ENCODE results near the gene GDF2.

The GDF2 gene

GRCh38 chr10:47322300-47323061, at the start of gene GDF2:
Gene GDF2 (plus strand): TSS chr10:47322454. CDS start chr10:47322669, 215 bp downstream.
- DNase-seq (ENCODE audit: low read depth, low spot score): no peak
- H3K27ac ChIP-seq: no peak within 1 kb of the TSS

DNA sequence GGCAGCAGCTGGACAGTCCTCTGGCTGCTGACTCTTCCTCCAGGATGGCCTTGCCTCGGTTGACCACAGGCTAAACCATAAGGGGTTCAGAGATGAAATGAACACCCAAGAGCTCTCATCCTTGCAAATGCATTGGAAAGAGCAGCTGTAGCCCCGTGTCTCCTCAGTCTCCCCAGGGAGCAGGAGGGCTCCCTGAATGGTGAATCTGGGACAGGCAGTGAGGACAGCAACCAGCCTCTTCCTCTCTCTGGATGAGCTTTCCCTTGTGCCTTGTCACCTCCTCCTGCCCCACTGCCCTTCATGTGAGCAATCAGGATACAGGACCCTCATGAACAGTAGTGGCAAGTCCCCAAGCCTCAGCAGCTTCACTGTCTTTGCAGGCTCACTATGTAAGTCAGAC, 46.2 kb upstream of the GDF2 start:
- H3K27ac ChIP-seq: no peak overlapping the region
- DNase-seq (ENCODE audit: low read depth, low spot score): no peak

DNA sequence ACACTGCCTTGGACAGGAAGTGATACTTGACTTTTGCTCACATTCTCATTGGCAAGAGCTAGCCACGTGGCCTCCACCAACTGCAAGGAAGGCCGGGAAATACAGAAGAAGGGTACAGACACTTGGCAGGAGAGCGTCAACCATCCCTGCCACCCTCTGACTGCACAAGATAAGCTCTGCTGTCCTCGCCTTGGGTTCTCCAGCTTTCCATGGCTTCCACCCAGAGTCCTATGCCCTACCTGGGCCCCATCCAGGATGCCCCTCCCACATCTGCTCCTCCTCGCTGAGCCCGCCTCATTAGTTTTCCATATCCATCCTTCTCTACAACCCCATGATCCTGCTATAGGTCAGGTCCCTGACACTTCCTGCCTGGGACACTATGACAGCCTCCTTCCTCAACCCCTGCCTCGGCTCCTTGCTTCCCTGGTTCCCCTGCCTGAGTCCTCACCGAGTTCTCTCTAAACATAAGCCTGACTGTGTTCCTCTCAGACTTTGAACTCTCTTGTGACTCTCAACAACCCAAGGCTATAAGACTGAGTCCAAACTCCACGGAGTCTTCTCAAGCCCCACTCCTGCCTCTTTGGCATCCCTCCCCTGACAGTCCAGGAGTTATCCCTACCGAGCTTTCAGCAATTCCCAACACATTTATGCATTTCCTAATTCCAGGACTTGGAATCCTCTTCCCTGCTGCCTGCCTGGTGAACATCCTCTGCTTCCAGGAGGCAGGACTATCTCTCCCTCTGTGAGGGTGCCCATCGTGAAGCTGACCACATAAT, 45.5 kb upstream of the GDF2 start:
- no peak overlapping the region for H3K27ac ChIP-seq
- no peak for DNase-seq (ENCODE audit: low read depth, low spot score)

DNA sequence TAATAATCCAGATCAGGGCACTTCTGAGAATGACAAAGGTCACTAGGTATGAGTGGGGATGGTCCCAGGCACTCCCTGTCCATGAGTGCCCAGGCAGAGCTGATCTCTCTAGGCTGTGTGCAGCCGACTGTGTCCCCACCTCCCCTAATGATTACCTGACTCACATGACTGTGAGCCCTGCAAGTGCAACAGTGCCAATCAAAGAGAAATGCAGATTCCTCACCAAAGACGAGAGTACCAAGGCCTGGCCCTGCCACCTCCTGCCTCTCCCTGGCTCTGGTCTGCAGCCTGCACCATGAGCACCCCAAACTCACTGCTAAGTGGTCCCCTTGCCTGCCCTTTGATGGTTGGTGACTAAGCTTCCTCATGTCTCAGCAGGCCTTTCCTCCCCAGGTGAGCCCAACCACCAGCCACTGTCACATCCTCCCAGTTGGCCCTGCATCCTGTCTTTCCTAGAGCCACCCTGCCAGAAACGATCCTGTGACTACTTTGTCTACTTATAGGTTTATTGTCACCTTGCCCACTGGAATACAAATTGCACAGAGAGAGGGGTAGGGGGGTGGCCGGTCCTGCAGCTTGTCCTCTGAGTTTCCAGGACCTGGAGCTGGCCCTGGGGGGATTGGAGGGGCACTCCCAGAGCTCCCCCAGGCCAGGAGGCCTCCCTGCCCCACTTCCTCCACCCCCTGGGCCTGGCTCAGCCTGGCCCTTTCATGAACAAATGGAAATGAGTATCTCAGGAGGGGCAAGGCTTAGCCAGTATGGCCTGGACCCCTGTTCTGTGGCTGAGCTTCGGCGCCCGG, 44.7 kb upstream of the GDF2 start:
- H3K27ac ChIP-seq: no peak overlapping the region
- peak; percentile 8 for DNase-seq (ENCODE audit: low read depth, low spot score)

GRCh38 chr10:47278152-47278473, 44.1 kb upstream of the GDF2 start:
- DNase-seq (ENCODE audit: low read depth, low spot score): no peak
- no peak overlapping the region for H3K27ac ChIP-seq

DNA sequence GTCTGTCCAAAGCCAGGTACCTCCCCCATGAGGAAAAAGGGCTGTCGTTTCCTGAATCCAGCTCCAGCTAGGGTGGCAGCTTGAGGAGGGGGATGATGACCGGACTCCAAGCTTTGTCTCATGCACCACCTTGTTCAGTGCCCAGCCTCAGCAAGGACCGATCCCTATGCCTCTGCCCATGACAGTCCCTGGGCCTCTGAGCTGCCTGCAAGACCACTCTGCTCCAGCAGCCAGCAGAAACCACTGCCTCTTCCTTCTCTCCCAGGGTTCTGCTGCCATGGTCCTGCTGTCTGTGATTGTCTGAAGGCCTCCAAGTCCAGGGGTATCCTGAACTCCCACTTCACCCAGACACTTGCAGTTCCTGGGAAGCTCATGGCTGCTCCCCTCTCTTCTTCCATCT, 43.5 kb upstream of the GDF2 start:
- no peak overlapping the region for H3K27ac ChIP-seq
- DNase-seq (ENCODE audit: low read depth, low spot score): no peak

DNA sequence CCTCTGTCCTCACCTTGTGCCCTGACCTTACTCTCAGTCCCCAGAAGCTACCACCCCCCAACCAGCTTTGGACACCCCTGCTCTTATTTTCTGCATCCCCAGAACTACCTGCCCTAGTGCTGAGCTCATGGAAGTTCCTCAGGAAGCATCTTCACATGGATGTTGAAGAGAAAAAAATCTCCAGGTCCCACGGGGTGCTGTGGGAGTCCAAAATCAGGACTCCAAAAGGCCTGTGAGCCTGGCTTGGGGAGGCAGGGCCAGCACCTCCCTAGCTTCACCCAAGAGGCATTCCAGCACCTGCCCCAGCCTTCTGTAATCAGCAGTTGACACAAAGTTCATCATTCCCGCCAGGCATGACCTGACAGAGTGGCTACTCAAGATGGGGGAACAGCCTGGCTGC, 43.0 kb upstream of the GDF2 start:
- H3K27ac ChIP-seq: no peak overlapping the region
- no peak for DNase-seq (ENCODE audit: low read depth, low spot score)

- no peak overlapping the region for H3K27ac ChIP-seq
- DNase-seq (ENCODE audit: low read depth, low spot score): no peak
These were observed 40.1 kb upstream of the GDF2 start for GRCh38 chr10:47282005-47282656.

DNA sequence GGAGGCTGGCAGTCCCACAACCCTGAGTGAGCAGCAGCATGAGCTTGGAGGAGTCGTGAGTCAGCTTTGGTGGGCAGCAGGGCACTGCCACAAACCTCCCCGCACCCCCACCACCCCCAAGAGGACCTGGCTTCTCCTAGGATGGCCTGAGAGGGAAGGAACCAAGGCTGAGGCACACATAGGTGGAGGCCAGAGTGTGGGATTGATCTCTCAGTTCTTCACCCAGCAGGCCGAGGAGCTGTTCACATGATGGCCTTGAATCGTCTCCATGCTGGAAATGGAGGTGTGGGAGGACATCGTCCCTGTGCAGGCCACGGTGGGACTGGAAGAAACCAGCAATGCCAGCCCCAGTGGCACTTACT, 39.6 kb upstream of the GDF2 start:
- DNase-seq (ENCODE audit: low read depth, low spot score): no peak
- H3K27ac ChIP-seq: no peak overlapping the region

DNA sequence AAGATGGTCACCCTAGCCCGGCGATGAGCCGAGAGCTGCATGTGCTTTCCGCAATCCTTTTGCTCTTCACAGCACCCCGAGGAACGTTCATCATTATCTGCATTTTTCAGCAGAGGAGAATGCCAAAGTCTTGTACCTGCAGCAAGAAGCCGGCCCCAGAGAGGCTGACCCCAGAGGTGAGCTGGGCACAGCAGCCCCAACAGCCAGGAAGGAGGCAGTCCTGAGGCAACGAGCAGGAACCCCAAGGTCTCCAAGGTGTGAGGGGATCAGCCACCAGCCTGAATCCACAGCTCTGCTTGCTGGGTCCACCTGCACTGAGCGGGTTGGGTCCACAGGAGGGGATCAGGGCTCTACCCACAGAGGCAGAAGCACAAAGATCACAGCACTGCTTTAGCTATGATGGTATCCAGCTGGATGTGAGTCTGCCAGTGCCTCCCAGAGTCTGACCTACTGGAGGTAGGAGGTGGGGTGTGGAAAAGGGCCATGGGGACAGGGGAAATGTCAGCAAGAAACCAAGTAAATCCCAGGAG, 39.1 kb upstream of the GDF2 start:
- DNase-seq (ENCODE audit: low read depth, low spot score): no peak
- H3K27ac ChIP-seq: no peak overlapping the region

DNA sequence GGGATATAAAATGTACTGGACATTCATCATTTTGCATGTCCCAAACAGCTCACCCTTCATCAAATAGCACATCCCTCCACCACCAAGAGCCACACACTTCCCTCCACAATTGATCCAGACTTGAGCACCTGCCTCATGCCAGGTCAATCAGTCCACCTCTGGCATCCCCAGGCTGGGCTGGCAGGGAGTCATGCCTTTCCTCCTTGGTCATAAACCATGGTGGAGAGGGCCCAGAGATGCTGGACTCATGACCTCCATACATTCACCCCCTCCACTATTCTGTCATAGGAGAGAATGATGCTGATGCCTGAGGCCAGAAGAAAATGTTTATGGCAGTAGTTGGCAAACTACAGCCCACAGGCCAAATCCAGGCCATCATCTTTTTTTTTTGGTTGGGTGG, 38.4 kb upstream of the GDF2 start:
- DNase-seq (ENCODE audit: low read depth, low spot score): no peak
- H3K27ac ChIP-seq: no peak overlapping the region

DNA sequence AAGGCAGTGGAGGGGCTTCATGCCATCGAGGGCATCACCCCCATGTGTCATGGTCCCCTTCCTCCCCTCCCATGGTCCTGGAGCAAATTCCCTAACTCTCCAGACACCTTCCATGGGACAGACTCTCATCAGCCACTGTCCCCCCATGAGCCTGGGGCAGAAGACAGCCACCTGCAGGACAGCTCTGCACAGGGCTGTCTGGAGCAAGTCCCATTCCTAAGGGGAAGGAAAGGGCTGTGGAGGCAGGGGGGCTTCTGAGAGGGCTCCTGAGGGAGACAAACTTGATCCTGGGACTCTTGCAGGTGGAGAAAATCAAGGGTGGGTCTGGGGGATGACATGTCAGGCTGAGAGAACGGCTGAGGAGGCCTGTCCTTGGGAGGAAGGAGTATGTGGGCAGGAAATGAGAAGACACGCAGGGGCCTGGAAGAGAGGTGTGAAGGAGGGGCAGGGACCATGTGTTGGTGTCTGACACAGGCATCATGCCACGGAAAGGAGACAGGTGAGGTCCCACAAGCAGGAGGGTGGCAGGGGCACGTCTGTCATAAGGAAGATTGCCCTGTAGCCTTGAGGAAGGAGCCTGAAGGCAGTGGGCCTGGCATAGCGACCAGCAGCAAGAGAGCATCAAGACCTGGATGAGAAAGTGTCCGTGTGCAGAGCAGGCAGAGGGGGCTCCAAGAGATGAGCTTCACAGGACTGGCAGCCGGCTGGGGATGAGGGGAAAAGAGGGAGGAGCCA, 36.7 kb upstream of the GDF2 start:
- no peak overlapping the region for H3K27ac ChIP-seq
- DNase-seq (ENCODE audit: low read depth, low spot score): no peak

DNA sequence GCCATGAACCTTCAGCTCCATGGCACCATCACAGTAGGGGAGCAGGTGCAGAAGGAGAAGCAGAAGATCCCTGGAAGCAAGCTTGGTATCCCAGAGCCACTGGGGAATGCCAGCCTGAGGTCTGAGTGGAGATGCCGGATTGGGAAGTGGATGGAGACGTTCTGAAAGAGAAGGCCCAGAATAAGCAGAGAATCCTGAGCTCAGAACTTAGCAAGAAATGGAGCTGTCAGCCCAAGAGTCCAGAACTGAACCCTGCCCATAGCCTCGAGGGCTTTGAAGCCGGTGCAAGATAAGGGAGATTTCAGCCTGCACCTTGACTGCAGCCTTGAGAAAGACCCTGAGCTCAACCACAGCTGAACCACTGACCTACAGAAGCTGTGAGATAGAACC, 36.1 kb upstream of the GDF2 start:
- no peak for DNase-seq (ENCODE audit: low read depth, low spot score)
- H3K27ac ChIP-seq: no peak overlapping the region

DNA sequence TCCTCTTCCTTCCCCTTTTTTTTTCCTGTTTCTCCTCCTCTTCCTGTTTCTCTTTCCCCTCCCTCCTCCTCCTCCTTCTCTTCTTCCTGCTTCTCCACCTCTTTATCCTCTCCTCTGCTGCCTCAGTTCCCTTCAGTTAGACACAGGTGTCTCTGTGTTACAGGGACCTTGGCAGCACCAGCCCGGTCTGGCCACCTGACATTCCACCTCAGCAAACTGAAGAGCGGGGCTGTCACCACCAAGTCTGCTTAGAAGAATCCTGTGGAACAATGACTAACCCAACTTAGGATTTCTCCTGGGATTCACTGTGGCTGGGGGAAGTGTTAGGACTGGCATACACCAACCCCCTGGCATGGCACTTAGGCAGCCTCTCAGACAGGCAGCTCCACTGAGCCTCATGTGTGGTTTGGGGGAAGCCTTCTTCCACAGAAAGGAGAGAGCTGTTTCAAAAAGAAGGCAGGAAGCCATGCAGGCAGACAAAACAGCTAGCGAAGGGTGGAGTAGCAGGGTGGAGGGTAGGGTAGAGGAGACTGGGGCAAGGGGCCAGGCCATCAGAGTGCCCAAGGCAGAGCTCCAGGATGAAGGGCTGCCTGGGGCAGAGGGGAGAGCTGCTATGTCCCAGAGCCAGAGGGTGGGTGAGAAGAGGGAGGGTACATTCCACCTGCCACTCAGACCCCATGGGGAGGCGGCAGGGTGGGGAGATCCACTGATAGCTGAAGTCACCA, 35.5 kb upstream of the GDF2 start:
- no peak for DNase-seq (ENCODE audit: low read depth, low spot score)

DNA sequence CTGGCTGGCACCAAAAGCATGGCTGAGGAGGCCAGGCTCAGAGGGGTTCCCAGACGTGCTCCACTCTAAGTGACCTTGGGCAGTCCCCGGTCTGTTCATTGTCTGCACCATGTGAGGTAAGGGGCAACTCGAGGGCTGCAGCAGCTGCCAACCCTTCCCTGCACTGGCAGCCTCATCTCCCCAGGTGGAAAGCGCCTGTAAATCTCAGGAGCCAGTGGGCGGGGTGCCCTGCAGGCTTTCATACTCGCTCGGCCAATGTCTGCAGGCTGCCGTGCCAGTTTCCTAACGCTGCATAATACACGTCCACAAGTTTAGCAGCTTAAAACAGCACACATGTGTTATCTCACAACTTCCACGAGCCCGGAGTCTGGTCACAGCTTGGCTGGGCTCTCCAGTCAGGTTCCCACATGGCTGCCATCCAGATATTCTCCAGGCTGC, 34.9 kb upstream of the GDF2 start:
- H3K27ac ChIP-seq: no peak overlapping the region
- no peak for DNase-seq (ENCODE audit: low read depth, low spot score)

More for the DNA sequence above, 35.5 kb upstream of the GDF2 start:
- no peak overlapping the region for H3K27ac ChIP-seq

- no peak overlapping the region for H3K27ac ChIP-seq
- no peak for DNase-seq (ENCODE audit: low read depth, low spot score)
These were observed 34.4 kb upstream of the GDF2 start for GRCh38 chr10:47287805-47288204.

DNA sequence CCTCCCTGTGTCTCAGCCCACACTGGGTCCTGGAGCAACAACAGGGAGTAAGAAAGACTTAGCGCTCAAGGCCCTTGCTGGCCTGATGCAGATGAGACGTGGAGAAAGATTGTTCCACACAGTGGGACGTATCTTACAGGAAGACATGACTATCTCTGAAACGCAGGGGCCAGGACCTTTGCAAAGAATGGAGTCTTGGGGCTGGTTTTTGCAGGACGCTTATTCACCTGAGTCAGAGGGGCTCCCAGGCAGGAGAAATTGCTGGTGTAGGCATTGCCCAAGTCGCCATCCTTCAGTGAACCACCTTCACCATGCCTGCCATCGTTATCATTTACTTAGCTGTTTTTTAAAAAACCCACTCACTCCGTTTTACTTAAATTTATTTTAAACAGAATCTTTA, 34.0 kb upstream of the GDF2 start:
- DNase-seq (ENCODE audit: low read depth, low spot score): no peak

GRCh38 chr10:47288916-47289495, 33.2 kb upstream of the GDF2 start:
- no peak overlapping the region for H3K27ac ChIP-seq
- DNase-seq (ENCODE audit: low read depth, low spot score): no peak

More for the DNA sequence above, 34.0 kb upstream of the GDF2 start:
- no peak overlapping the region for H3K27ac ChIP-seq

DNA sequence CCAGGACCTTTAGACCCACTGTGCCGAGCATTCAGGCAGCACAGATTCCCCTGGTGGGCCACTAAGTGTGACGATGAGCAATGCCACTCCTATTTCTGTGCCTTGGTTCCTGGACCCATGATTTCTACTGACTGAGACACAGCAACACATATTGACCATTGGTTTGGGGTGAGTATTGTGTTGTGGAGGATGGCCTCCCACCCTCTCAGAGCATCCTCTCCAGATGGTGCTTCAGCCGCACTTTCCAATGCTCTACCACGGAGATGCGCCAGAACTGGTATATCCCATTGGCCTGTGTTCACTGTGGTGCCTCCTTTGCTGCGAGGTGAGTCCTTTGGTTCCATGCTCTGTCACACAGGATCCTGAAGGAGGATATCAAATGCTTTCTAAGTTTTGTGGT, 32.3 kb upstream of the GDF2 start:
- DNase-seq (ENCODE audit: low read depth, low spot score): no peak
- no peak overlapping the region for H3K27ac ChIP-seq
